OCI-LY1 (cell line): ENCODE data around the gene PDIK1L.

Experiments used
- H2AFZ ChIP-seq: fragments of 200-600 bp; sonication (generic), shearing (Covaris generic); 2 replicates; pipeline ENCODE4 v1.6.0; 2014; ENCODE audit warnings: antibody characterized with exemption, mild to moderate bottlenecking, low read length
- H3F3A ChIP-seq: fragments of 200-600 bp; sonication (generic), shearing (Covaris generic); 2 replicates; pipeline ENCODE4 v1.6.0; 2014; ENCODE audit warnings: mild to moderate bottlenecking, antibody characterized with exemption, low read length, moderate library complexity; ENCODE audit not compliant: insufficient read depth
- H3K27ac ChIP-seq: fragments of 200-600 bp; sonication (generic); 2 replicates; pipeline ENCODE4 v1.5.1; 2014; ENCODE audit warnings: low read length, mixed run types, mild to moderate bottlenecking, low read depth; ENCODE audit not compliant: poor library complexity, severe bottlenecking
- H3K27me3 ChIP-seq: fragments of 200-600 bp; sonication (generic); 2 replicates; pipeline ENCODE4 v1.6.0; 2014; ENCODE audit warnings: antibody characterized with exemption, mild to moderate bottlenecking, low read length, moderate library complexity; ENCODE audit not compliant: insufficient read depth
- H3K36me3 ChIP-seq: fragments of 200-600 bp; sonication (generic); 2 replicates; pipeline ENCODE4 v1.6.1; 2014; ENCODE audit warnings: mild to moderate bottlenecking, antibody characterized with exemption, low read length, moderate library complexity, mixed read lengths; ENCODE audit not compliant: insufficient read depth
- H3K4me1 ChIP-seq: fragments of 200-600 bp; sonication (generic); 2 replicates; pipeline ENCODE4 v1.5.1; 2014; ENCODE audit warnings: mild to moderate bottlenecking, low read length, moderate library complexity; ENCODE audit not compliant: insufficient read depth, severe bottlenecking
- H3K4me2 ChIP-seq: fragments of 200-600 bp; sonication (generic), shearing (Covaris generic); 2 replicates; pipeline ENCODE4 v1.6.1; 2014; ENCODE audit warnings: low read length
- H3K4me3 ChIP-seq: fragments of 200-600 bp; sonication (generic); 2 replicates; pipeline ENCODE4 v1.5.1; 2014; ENCODE audit warnings: low read length, low read depth, mild to moderate bottlenecking, mixed read lengths; ENCODE audit not compliant: poor library complexity, severe bottlenecking
- H3K79me2 ChIP-seq: fragments of 200-600 bp; shearing (Covaris generic); 2 replicates; pipeline ENCODE4 v1.6.1; 2016; ENCODE audit warnings: mixed run types, low read length, mixed read lengths; ENCODE audit not compliant: insufficient read depth
- H3K9ac ChIP-seq: fragments of 200-600 bp; sonication (generic), shearing (Covaris generic); 2 replicates; pipeline ENCODE4 v1.6.1; 2014; ENCODE audit warnings: mild to moderate bottlenecking, low read length, mixed read lengths
- H3K9me2 ChIP-seq: fragments of 200-600 bp; sonication (generic), shearing (Covaris generic); 2 replicates; pipeline ENCODE4 v1.6.1; 2014; ENCODE audit warnings: low read depth, mild to moderate bottlenecking, low read length, mixed read lengths
- H3K9me3 ChIP-seq: fragments of 200-600 bp; shearing (Covaris generic); 2 replicates; pipeline ENCODE4 v1.6.1; 2014; ENCODE audit warnings: low read length, mixed read lengths
- H4K20me1 ChIP-seq: fragments of 200-600 bp; sonication (generic), shearing (Covaris generic); 2 replicates; pipeline ENCODE4 v1.6.0; 2016; ENCODE audit warnings: mild to moderate bottlenecking, low read length; ENCODE audit not compliant: insufficient read depth
- EZH2 ChIP-seq: fragments of 200-600 bp; sonication (generic), shearing (Covaris generic); IDR thresholded peaks from 2 replicates; pipeline ENCODE4 v1.8.0; 2017; ENCODE audit warnings: borderline replicate concordance, mixed run types, mild to moderate bottlenecking, antibody characterized with exemption, low read length, moderate library complexity, mixed read lengths
- TF ChIP-seq, protein P1 (sequence below): fragments of 200-600 bp; sonication (generic), shearing (Covaris generic); IDR thresholded peaks from 2 replicates; pipeline ENCODE4 v1.5.1; 2017; ENCODE audit warnings: mild to moderate bottlenecking, antibody characterized with exemption, low read length, moderate library complexity, mixed read lengths

PDIK1L gene

DNA sequence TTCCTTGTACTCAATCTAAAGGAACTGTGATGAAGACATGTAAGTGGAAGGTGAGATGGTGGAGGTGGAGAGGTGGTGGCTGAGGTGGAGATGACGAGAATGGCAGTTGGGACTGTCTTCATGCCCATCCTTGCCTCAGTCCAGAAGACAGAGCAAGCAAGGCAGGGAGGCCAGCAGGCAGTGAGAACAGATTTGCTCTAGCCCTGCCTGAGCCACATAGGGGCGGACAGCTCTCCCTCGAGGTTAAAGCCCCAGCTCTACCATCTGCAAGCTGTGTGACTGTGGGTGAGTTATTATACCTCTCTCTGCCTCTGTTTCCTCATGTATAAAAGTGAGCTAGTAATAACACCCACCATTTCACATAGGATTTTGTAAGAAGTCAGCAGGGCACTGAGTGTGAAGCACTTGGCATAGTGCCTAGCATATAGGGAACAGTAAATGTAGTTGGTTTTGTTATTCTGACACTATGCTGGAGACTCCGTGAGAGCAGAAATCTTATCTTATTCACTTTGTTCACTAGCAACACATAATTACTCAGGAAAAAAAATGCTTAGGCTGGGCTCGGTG, 42.4 kb downstream of the PDIK1L start:
- H4K20me1 ChIP-seq = no peaks in the 10 kb centered on the region
- no peaks in the 10 kb centered on the region for H3K79me2 ChIP-seq
- H3K27ac ChIP-seq = no peak overlapping the region
- no peak overlapping the region for H3K9ac ChIP-seq
- no peaks in the 10 kb centered on the region for H3K36me3 ChIP-seq
- no peaks in the 10 kb centered on the region for H3K9me2 ChIP-seq
- TF ChIP-seq, protein P1, sequence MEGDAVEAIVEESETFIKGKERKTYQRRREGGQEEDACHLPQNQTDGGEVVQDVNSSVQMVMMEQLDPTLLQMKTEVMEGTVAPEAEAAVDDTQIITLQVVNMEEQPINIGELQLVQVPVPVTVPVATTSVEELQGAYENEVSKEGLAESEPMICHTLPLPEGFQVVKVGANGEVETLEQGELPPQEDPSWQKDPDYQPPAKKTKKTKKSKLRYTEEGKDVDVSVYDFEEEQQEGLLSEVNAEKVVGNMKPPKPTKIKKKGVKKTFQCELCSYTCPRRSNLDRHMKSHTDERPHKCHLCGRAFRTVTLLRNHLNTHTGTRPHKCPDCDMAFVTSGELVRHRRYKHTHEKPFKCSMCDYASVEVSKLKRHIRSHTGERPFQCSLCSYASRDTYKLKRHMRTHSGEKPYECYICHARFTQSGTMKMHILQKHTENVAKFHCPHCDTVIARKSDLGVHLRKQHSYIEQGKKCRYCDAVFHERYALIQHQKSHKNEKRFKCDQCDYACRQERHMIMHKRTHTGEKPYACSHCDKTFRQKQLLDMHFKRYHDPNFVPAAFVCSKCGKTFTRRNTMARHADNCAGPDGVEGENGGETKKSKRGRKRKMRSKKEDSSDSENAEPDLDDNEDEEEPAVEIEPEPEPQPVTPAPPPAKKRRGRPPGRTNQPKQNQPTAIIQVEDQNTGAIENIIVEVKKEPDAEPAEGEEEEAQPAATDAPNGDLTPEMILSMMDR = no peak
- no peak for TF ChIP-seq EZH2
- H3K4me1 ChIP-seq = no peaks in the 10 kb centered on the region
- H2AFZ ChIP-seq = no peak overlapping the region
- H3K4me3 ChIP-seq = no peak overlapping the region
- H3K4me2 ChIP-seq = no peak overlapping the region
- H3K27me3 ChIP-seq = peaks cover 13% of the 10 kb centered on the region
- H3F3A ChIP-seq = no peaks in the 10 kb centered on the region
- no peaks in the 10 kb centered on the region for H3K9me3 ChIP-seq

GRCh38 chr1:26154750-26155149, 43.1 kb downstream of the PDIK1L start:
- TF ChIP-seq, protein P1 = no peak
- TF ChIP-seq EZH2 = no peak
- no peaks in the 10 kb centered on the region for H3K9me3 ChIP-seq
- peaks cover 12% of the 10 kb centered on the region for H3K27me3 ChIP-seq
- no peak overlapping the region for H3K9ac ChIP-seq
- no peak overlapping the region for H3K4me2 ChIP-seq
- no peak overlapping the region for H3K27ac ChIP-seq
- H3K79me2 ChIP-seq = no peaks in the 10 kb centered on the region
- no peaks in the 10 kb centered on the region for H3K9me2 ChIP-seq
- H3K36me3 ChIP-seq = no peaks in the 10 kb centered on the region
- no peak overlapping the region for H2AFZ ChIP-seq
- H3F3A ChIP-seq = no peaks in the 10 kb centered on the region
- no peaks in the 10 kb centered on the region for H3K4me1 ChIP-seq
- H3K4me3 ChIP-seq = no peak overlapping the region
- H4K20me1 ChIP-seq = no peaks in the 10 kb centered on the region

- no peak overlapping the region for H3K9ac ChIP-seq
Observed at GRCh38 chr1:26155370-26156284, 44.0 kb downstream of the PDIK1L start.

More at GRCh38 chr1:26155370-26156284, 44.0 kb downstream of the PDIK1L start:
- Histone ChIP-seq H3K27ac (no peak overlapping the region), H3K9me2 (no peaks in the 10 kb centered on the region), H2AFZ (no peak overlapping the region), H3K4me2 (no peak overlapping the region), H3F3A (no peaks in the 10 kb centered on the region), H3K4me3 (no peak overlapping the region), H3K4me1 (no peaks in the 10 kb centered on the region), H3K9me3 (no peaks in the 10 kb centered on the region), H4K20me1 (no peaks in the 10 kb centered on the region), H3K27me3 (peaks cover 6% of the 10 kb centered on the region; the same call in 1 of the 2 replicates), H3K36me3 (no peaks in the 10 kb centered on the region), H3K79me2 (no peaks in the 10 kb centered on the region)
- TF ChIP-seq, protein P1 = no peak
- no peak for TF ChIP-seq EZH2
